Trophoblast cell (in vitro differentiated cells and primary cell): ENCODE measurements around the gene GSTT2.

Source experiments
- DNase-seq, 2 donors: peaks; one replicate each; pipeline ENCODE4 v3.0.0-alpha.2; 2016
- H2AFZ ChIP-seq: 2 replicates; pipeline ENCODE4 v1.6.1; 2013; ENCODE audit warnings: low read length, moderate library complexity, mild to moderate bottlenecking; ENCODE audit not compliant: insufficient read depth, poor library complexity
- H2AK5ac ChIP-seq: 2 replicates; pipeline ENCODE4 v1.6.1; 2013; ENCODE audit warnings: mild to moderate bottlenecking, low read length
- H2BK120ac ChIP-seq: 2 replicates; pipeline ENCODE4 v1.6.1; 2013; ENCODE audit warnings: low read length, mild to moderate bottlenecking, moderate library complexity; ENCODE audit not compliant: insufficient read depth, poor library complexity
- H2BK12ac ChIP-seq: 2 replicates; pipeline ENCODE4 v1.6.1; 2013; ENCODE audit warnings: mild to moderate bottlenecking, low read length, moderate library complexity
- H2BK5ac ChIP-seq: 2 replicates; pipeline ENCODE4 v1.6.1; 2013; ENCODE audit warnings: low read length, low read depth, moderate library complexity, mild to moderate bottlenecking; ENCODE audit not compliant: poor library complexity
- H3K14ac ChIP-seq: 2 replicates; pipeline ENCODE4 v1.6.1; 2013; ENCODE audit warnings: mild to moderate bottlenecking, low read length
- H3K18ac ChIP-seq: 2 replicates; pipeline ENCODE4 v1.6.1; 2013; ENCODE audit warnings: mild to moderate bottlenecking, low read length
- H3K23ac ChIP-seq: 2 replicates; pipeline ENCODE4 v1.6.1; 2013; ENCODE audit warnings: low read length
- H3K27ac ChIP-seq: 2 replicates; pipeline ENCODE4 v1.5.1; 2013; ENCODE audit warnings: low read depth, mild to moderate bottlenecking, inconsistent platforms, low read length, moderate library complexity
- H3K27me3 ChIP-seq: 2 replicates; pipeline ENCODE4 v1.6.1; 2013; ENCODE audit warnings: inconsistent platforms, mild to moderate bottlenecking, low read length, moderate library complexity; ENCODE audit not compliant: insufficient read depth
- H3K36me3 ChIP-seq, 2 experiments: 1 replicate in 1 of 2; 2 replicates in 1 of 2; pipeline ENCODE4 v1.6.1; 2013; ENCODE audit warnings: low read length in 2 of 2, mild to moderate bottlenecking in 2 of 2, moderate library complexity in 1 of 2; ENCODE audit not compliant: insufficient read depth in 2 of 2, control insufficient read depth in 1 of 2
- H3K4ac ChIP-seq: 2 replicates; pipeline ENCODE4 v1.6.1; 2013; ENCODE audit warnings: low read depth, mild to moderate bottlenecking, low read length, moderate library complexity
- H3K4me1 ChIP-seq, 2 experiments: 1 replicate in 1 of 2; 2 replicates in 1 of 2; pipeline ENCODE4 v1.6.1; 2013; ENCODE audit warnings: low read length in 2 of 2, mild to moderate bottlenecking in 2 of 2, moderate library complexity in 1 of 2; ENCODE audit not compliant: insufficient read depth in 2 of 2, control insufficient read depth in 1 of 2
- H3K4me2 ChIP-seq: 2 replicates; pipeline ENCODE4 v1.6.1; 2013; ENCODE audit warnings: inconsistent platforms, mild to moderate bottlenecking, low read length, moderate library complexity
- H3K4me3 ChIP-seq: 2 replicates; pipeline ENCODE4 v1.5.1; 2013; ENCODE audit warnings: mild to moderate bottlenecking, low read depth, low read length, inconsistent platforms
- H3K79me1 ChIP-seq: one replicate; pipeline ENCODE4 v1.6.1; 2013; ENCODE audit warnings: low read length
- H3K79me2 ChIP-seq: 2 replicates; pipeline ENCODE4 v1.6.1; 2013; ENCODE audit warnings: low read length, mild to moderate bottlenecking; ENCODE audit not compliant: control insufficient read depth, insufficient read depth, poor library complexity
- H3K9ac ChIP-seq: 2 replicates; pipeline ENCODE4 v1.6.1; 2013; ENCODE audit warnings: mild to moderate bottlenecking, low read length
- H3K9me3 ChIP-seq: 2 replicates; pipeline ENCODE4 v1.6.1; 2013; ENCODE audit warnings: low read depth, mild to moderate bottlenecking, control low read depth, inconsistent platforms, low read length; ENCODE audit not compliant: insufficient read depth
- H4K12ac ChIP-seq: 2 replicates; pipeline ENCODE4 v1.6.1; 2013; ENCODE audit warnings: low read depth, mild to moderate bottlenecking, low read length, moderate library complexity
- H4K8ac ChIP-seq: 2 replicates; pipeline ENCODE4 v1.6.1; 2013; ENCODE audit warnings: low read depth, mild to moderate bottlenecking, low read length, moderate library complexity
- H4K91ac ChIP-seq: one replicate; pipeline ENCODE4 v1.6.1; 2013; ENCODE audit warnings: low read depth, mild to moderate bottlenecking, low read length, moderate library complexity
- WGBS: extraction: QIAGEN DNeasy Blood & Tissue Kit; methylation state at CpG from one replicate; pipeline ENCODE4 v1.1.7; 2013; ENCODE audit warnings: missing lambda C conversion rate; ENCODE audit not compliant: insufficient read length, insufficient coverage; ENCODE audit errors: extremely low coverage; 5-methylcytosine and 5-hydroxymethylcytosine counted together

Gene GSTT2

DNA sequence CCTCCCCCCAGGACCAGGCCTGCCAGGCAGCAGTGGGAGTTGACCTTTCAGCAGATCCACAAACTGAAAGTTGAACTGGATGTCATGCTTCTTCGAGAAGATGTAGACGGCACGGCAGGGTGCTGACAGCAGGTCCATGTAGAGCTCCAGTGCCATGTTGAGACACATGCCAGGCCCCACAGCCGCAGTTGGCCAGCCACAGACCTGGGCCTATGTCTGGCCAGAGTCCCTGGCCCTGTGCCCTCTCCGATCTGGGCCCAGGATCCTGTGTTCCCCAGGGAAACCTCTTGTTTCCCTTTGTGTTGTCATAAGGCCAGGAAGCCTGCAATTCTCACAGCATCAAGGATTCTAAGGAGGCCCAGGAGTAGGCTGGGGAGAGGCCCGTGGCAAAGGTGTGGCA is 25.3 kb downstream of the GSTT2 start, which contains the start of gene GSTT4:
Gene GSTT4 (minus strand): TSS at position 253 of the 400 bp plus-strand sequence. CDS start 97 bp downstream, at position 156.
- H2BK5ac ChIP-seq, result no peak within 1 kb of the TSS
- peak within 1 kb of the TSS; percentile 21 for H2AK5ac ChIP-seq
- H3K27ac ChIP-seq, result no peak within 1 kb of the TSS
- H3K9me3 ChIP-seq, result peaks cover 13% of the 10 kb centered on the region
- H3K36me3 ChIP-seq, result no peaks in the 10 kb centered on the region
- no peaks in the 10 kb centered on the region for H3K27me3 ChIP-seq
- DNase-seq, result no peak
- no peaks in the 10 kb centered on the region for H3K79me2 ChIP-seq
- H3K4me1 ChIP-seq, result peaks cover 3% of the 10 kb centered on the region in 2 experiments
- H3K18ac ChIP-seq, result no peak within 1 kb of the TSS
- H2AFZ ChIP-seq, result no peak within 1 kb of the TSS
- H3K4me3 ChIP-seq, result peak within 1 kb of the TSS; percentile 43
- no peak within 1 kb of the TSS for H2BK12ac ChIP-seq
- H4K91ac ChIP-seq, result no peak within 1 kb of the TSS
- no peaks in the 10 kb centered on the region for H3K79me1 ChIP-seq
- WGBS, result no CpG with 5 or more reads among the region's 6 CpGs
- no peak within 1 kb of the TSS for H3K4me2 ChIP-seq
- no peak within 1 kb of the TSS for H3K9ac ChIP-seq
- no peak within 1 kb of the TSS for H4K12ac ChIP-seq
- H3K4ac ChIP-seq, result no peak within 1 kb of the TSS
- H4K8ac ChIP-seq, result no peak within 1 kb of the TSS
- no peak within 1 kb of the TSS for H3K23ac ChIP-seq
- H2BK120ac ChIP-seq, result no peak within 1 kb of the TSS
- H3K14ac ChIP-seq, result no peak within 1 kb of the TSS

DNA sequence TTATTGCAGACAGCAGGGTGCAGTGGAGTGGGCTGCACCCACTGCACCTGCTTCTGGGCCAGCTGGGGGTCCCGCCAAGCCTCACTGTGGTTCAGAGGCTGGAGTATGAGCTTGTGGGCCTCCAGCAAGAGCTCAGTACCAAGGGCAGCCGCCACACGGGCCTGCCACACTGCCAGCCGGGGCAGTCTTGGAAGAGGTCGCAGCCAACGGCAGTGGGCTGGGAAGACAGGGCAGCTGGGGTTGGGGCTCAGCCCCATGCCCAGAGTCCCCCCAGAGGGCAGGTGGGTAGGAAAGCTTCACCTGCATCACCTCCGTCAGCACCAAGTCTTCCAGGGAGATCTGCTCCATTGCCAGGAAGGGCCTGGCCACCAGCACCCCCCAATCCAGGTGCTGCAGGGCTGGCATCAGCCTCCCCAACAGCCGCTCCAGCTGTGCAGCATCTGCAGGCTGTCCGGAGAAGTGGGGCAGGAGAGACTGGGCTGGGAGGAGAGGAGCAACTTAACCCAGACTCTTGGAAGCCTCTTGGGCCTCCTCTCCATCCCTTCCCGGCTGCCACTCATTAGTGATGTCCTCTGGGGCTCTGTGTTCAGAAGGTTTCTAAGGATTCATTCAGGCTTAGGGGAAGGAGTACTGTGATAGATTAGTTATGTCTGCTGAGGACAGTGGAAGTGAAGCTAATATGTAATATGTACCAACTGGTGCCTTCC is 26.4 kb downstream of the GSTT2 start:
- WGBS, result no CpG with 5 or more reads among the region's 10 CpGs
- no peak overlapping the region for H3K14ac ChIP-seq
- no peak overlapping the region for H4K8ac ChIP-seq
- no peak overlapping the region for H3K4ac ChIP-seq
- no peak overlapping the region for H2BK12ac ChIP-seq
- peaks cover 3% of the 10 kb centered on the region in 2 experiments for H3K4me1 ChIP-seq
- H2BK120ac ChIP-seq, result no peak overlapping the region
- no peak overlapping the region for H3K9ac ChIP-seq
- peaks cover 1% of the 10 kb centered on the region for H3K79me2 ChIP-seq
- H3K36me3 ChIP-seq, result no peaks in the 10 kb centered on the region
- H3K4me3 ChIP-seq, result no peak overlapping the region
- no peak overlapping the region for H2BK5ac ChIP-seq
- H3K9me3 ChIP-seq, result peaks cover 13% of the 10 kb centered on the region
- H4K12ac ChIP-seq, result no peak overlapping the region
- no peak overlapping the region for H2AFZ ChIP-seq
- no peak overlapping the region for H3K4me2 ChIP-seq
- no peak for DNase-seq
- H3K27ac ChIP-seq, result no peak overlapping the region
- H4K91ac ChIP-seq, result no peak overlapping the region
- no peaks in the 10 kb centered on the region for H3K27me3 ChIP-seq
- no peak overlapping the region for H3K23ac ChIP-seq
- H2AK5ac ChIP-seq, result no peak overlapping the region
- no peak overlapping the region for H3K18ac ChIP-seq
- peaks cover 4% of the 10 kb centered on the region for H3K79me1 ChIP-seq

DNA sequence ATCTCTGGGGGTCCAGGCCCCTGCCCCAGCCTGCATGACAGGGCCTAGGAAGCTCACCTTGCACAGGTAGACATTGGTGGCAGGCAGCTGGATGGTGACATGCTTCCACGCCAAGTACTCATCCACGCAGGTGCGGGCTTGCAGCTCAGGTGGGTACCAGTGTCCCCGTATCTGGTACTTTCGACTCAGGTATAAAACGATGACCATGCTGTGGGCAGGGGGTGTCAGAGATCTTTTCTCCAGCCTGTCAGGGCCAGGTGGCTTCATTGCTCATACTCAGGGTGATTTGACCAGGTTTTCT is 26.9 kb downstream of the GSTT2 start:
- Histone ChIP-seq H2BK120ac (no peak overlapping the region), H3K27me3 (no peaks in the 10 kb centered on the region), H3K36me3 (no peaks in the 10 kb centered on the region), H4K12ac (no peak overlapping the region), H3K18ac (no peak overlapping the region), H3K4me2 (no peak overlapping the region), H4K91ac (no peak overlapping the region), H3K9ac (no peak overlapping the region), H3K9me3 (peaks cover 13% of the 10 kb centered on the region), H3K23ac (no peak overlapping the region), H3K4me1 (peaks cover 3% of the 10 kb centered on the region in 2 experiments), H3K4ac (no peak overlapping the region), H3K27ac (no peak overlapping the region), H2BK12ac (no peak overlapping the region), H3K79me2 (peaks cover 5% of the 10 kb centered on the region), H2AK5ac (no peak overlapping the region), H3K4me3 (no peak overlapping the region), H2AFZ (no peak overlapping the region), H2BK5ac (no peak overlapping the region), H3K14ac (no peak overlapping the region), H4K8ac (no peak overlapping the region), H3K79me1 (peaks cover 8% of the 10 kb centered on the region)
- DNase-seq, result no peak
- WGBS, result no CpG with 5 or more reads among the region's 6 CpGs

DNA sequence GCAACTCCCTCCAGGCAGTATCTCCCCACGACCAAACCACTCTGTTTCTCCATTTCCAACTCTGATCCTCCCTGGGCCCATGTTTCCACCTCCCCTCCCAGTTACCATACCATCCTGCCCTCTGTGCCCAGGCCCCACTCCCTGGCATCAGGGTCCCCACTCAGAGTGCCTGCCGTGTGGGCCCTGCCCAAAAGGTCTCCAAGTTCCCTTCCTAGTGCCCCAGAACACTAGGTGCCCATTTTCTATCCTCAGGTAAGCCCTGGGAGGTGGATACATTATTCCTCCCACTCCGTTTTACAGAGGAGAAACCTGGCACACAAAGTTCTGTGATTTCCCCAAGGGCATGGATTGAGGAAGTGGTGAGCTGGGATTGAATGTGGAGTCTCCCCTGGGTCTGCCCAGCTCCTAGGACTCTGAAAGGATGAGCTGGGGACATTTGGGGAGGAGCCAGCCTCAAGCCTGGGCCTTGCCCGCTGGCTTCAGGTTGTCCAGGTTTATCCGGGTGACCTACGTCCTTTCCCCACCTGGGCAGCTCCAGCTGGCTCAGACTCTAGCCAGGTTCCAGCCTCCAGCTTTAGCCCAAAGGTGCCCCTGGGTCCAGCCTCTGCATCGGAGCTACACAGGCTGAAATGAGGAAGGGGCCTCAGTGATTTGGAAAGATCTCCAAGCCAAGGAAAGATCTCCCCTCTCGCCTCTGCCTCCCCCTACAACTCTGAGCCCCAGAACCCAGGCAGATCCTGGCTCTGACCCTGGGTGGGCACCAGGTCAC is 27.5 kb downstream of the GSTT2 start:
- Histone ChIP-seq H2BK5ac (no peak overlapping the region), H2BK12ac (no peak overlapping the region), H3K27me3 (no peaks in the 10 kb centered on the region), H3K14ac (no peak overlapping the region), H3K79me1 (peaks cover 8% of the 10 kb centered on the region), H2AFZ (no peak overlapping the region), H3K9ac (no peak overlapping the region), H3K18ac (no peak overlapping the region), H3K4ac (no peak overlapping the region), H3K36me3 (no peaks in the 10 kb centered on the region), H3K79me2 (peaks cover 5% of the 10 kb centered on the region), H3K4me2 (no peak overlapping the region), H4K8ac (no peak overlapping the region), H3K27ac (no peak overlapping the region), H3K23ac (no peak overlapping the region), H4K12ac (no peak overlapping the region), H3K4me1 (peaks cover 3 to 5% of the 10 kb centered on the region in 2 experiments), H4K91ac (no peak overlapping the region), H3K4me3 (peak overlapping the region; percentile 3), H2AK5ac (no peak overlapping the region), H2BK120ac (no peak overlapping the region), H3K9me3 (peaks cover 12% of the 10 kb centered on the region)
- WGBS, result no CpG with 5 or more reads among the region's 8 CpGs
- no peak for DNase-seq
